H9 (cell line): Measurements from ENCODE around the gene ZNF544. TPM values are rescaled to one million over a fixed set of nuclear protein-coding genes. Genes with fewer than 3 reads are reported as not detected.

Source experiments
- DNase-seq: peaks from one replicate; pipeline ENCODE4 v3.0.0-alpha.2; 2017
- H2AFZ ChIP-seq: one replicate; pipeline ENCODE4 v1.6.1; 2013; ENCODE audit warnings: mild to moderate bottlenecking, low read length, control low read depth, moderate library complexity
- H2AK5ac ChIP-seq: 2 replicates; pipeline ENCODE4 v1.6.1; 2013; ENCODE audit warnings: low read length, control low read depth, mixed read lengths; ENCODE audit not compliant: insufficient read length
- H2BK120ac ChIP-seq: one replicate; pipeline ENCODE4 v1.6.1; 2013; ENCODE audit warnings: low read depth, mild to moderate bottlenecking, low read length, control low read depth, inconsistent platforms; ENCODE audit not compliant: poor library complexity, severe bottlenecking
- H2BK12ac ChIP-seq: 2 replicates; pipeline ENCODE4 v1.6.1; 2013; ENCODE audit warnings: low read length, control low read depth, mixed read lengths, low read depth; ENCODE audit not compliant: insufficient read length
- H2BK15ac ChIP-seq: 2 replicates; pipeline ENCODE4 v1.6.1; 2013; ENCODE audit warnings: low read depth, low read length, control low read depth
- H2BK20ac ChIP-seq: one replicate; pipeline ENCODE4 v1.6.1; 2013; ENCODE audit warnings: low read depth, mild to moderate bottlenecking, low read length, control low read depth, inconsistent platforms; ENCODE audit not compliant: poor library complexity, severe bottlenecking
- H2BK5ac ChIP-seq: 2 replicates; pipeline ENCODE4 v1.6.1; 2013; ENCODE audit warnings: low read length, control low read depth, mixed read lengths; ENCODE audit not compliant: insufficient read length
- H3K14ac ChIP-seq: 2 replicates; pipeline ENCODE4 v1.6.1; 2013; ENCODE audit warnings: low read length, control low read depth; ENCODE audit not compliant: insufficient read depth
- H3K18ac ChIP-seq: 2 replicates; pipeline ENCODE4 v1.6.1; 2013; ENCODE audit warnings: low read depth, mild to moderate bottlenecking, mixed read lengths, low read length, control low read depth; ENCODE audit not compliant: insufficient read length
- H3K23ac ChIP-seq: 2 replicates; pipeline ENCODE4 v1.6.1; 2013; ENCODE audit warnings: low read length, control low read depth, mixed read lengths, low read depth; ENCODE audit not compliant: insufficient read length
- H3K23me2 ChIP-seq: 2 replicates; pipeline ENCODE4 v1.6.1; 2013; ENCODE audit warnings: low read depth, mild to moderate bottlenecking, mixed read lengths, low read length, control low read depth; ENCODE audit not compliant: insufficient read length, poor library complexity, severe bottlenecking
- H3K27ac ChIP-seq: 2 replicates; pipeline ENCODE4 v1.5.1; 2013; ENCODE audit warnings: low read length, control low read depth, mixed read lengths, low read depth; ENCODE audit not compliant: insufficient read length
- H3K27me3 ChIP-seq: 2 replicates; pipeline ENCODE4 v1.6.1; 2013; ENCODE audit warnings: low read length, control low read depth, inconsistent platforms; ENCODE audit not compliant: insufficient read depth
- H3K4ac ChIP-seq: 2 replicates; pipeline ENCODE4 v1.6.1; 2013; ENCODE audit warnings: low read depth, mild to moderate bottlenecking, control low read depth, inconsistent platforms, low read length, moderate library complexity
- H3K4me1 ChIP-seq: 2 replicates; pipeline ENCODE4 v1.6.1; 2013; ENCODE audit warnings: low read length, control low read depth, inconsistent platforms; ENCODE audit not compliant: insufficient read depth
- H3K4me2 ChIP-seq: 2 replicates; pipeline ENCODE4 v1.6.1; 2013; ENCODE audit warnings: low read length, control low read depth, mixed read lengths; ENCODE audit not compliant: insufficient read length, insufficient read depth
- H3K56ac ChIP-seq: 2 replicates; pipeline ENCODE4 v1.6.1; 2013; ENCODE audit warnings: low read depth, mild to moderate bottlenecking, mixed read lengths, low read length, control low read depth; ENCODE audit not compliant: insufficient read length
- H3K79me1 ChIP-seq: 2 replicates; pipeline ENCODE4 v1.6.1; 2013; ENCODE audit warnings: low read depth, mild to moderate bottlenecking, moderate library complexity, low read length, control low read depth, inconsistent platforms; ENCODE audit not compliant: insufficient read depth, poor library complexity, severe bottlenecking
- H3K79me2 ChIP-seq: 2 replicates; pipeline ENCODE4 v1.6.1; 2013; ENCODE audit warnings: low read length, control low read depth, inconsistent platforms; ENCODE audit not compliant: insufficient read depth
- H3K9ac ChIP-seq: 2 replicates; pipeline ENCODE4 v1.6.1; 2013; ENCODE audit warnings: low read length, control low read depth, mixed read lengths; ENCODE audit not compliant: insufficient read length; ENCODE audit errors: extremely low read depth
- H3K9me3 ChIP-seq: one replicate; pipeline ENCODE4 v1.6.1; 2013; ENCODE audit warnings: low read depth, low read length, inconsistent platforms; ENCODE audit not compliant: control insufficient read depth
- H3T11ph ChIP-seq: one replicate; pipeline ENCODE4 v1.6.1; 2013; ENCODE audit warnings: mild to moderate bottlenecking, low read length, control low read depth, inconsistent platforms
- H4K20me1 ChIP-seq: one replicate; pipeline ENCODE4 v1.6.1; 2013; ENCODE audit not compliant: control insufficient read depth, insufficient read length, insufficient read depth
- H4K5ac ChIP-seq: 2 replicates; pipeline ENCODE4 v1.6.1; 2013; ENCODE audit warnings: low read depth, mild to moderate bottlenecking, mixed read lengths, low read length, control low read depth; ENCODE audit not compliant: insufficient read length
- H4K8ac ChIP-seq: replicated peaks from 2 replicates; pipeline ENCODE4 v1.6.1; 2013; ENCODE audit warnings: low read length, control low read depth, mixed read lengths, low read depth; ENCODE audit not compliant: insufficient read length
- H4K91ac ChIP-seq: 2 replicates; pipeline ENCODE4 v1.6.1; 2013; ENCODE audit warnings: low read depth, mild to moderate bottlenecking, moderate library complexity, mixed read lengths, low read length, control low read depth; ENCODE audit not compliant: insufficient read length
- H3K27ac Mint-ChIP-seq, 3 experiments: 2 replicates in 2 of 3; 3 replicates in 1 of 3; pipeline ENCODE4 v1.8.0; 2020 to 2021; ENCODE audit warnings: mixed read lengths in 3 of 3, mild to moderate bottlenecking in 1 of 3, moderate library complexity in 1 of 3
- H3K27me3 Mint-ChIP-seq: 2 replicates; pipeline ENCODE4 v1.8.0; 2021; ENCODE audit warnings: low read depth, mild to moderate bottlenecking, moderate library complexity, mixed read lengths
- H3K36me3 Mint-ChIP-seq, 3 experiments: 2 replicates in 2 of 3; 3 replicates in 1 of 3; pipeline ENCODE4 v1.8.0; 2020 to 2021; ENCODE audit warnings: low read depth in 3 of 3, mixed read lengths in 3 of 3; ENCODE audit not compliant: insufficient read depth in 1 of 3
- H3K4me1 Mint-ChIP-seq, 2 experiments: 2 replicates each; pipeline ENCODE4 v1.8.0; 2020; ENCODE audit warnings: mixed read lengths in 2 of 2
- H3K4me3 Mint-ChIP-seq, 2 experiments: 2 replicates in 1 of 2; 3 replicates in 1 of 2; pipeline ENCODE4 v1.8.0; 2020 to 2021; ENCODE audit warnings: mild to moderate bottlenecking in 2 of 2, mixed read lengths in 2 of 2, moderate library complexity in 1 of 2
- H3K9me3 Mint-ChIP-seq, 2 experiments: 2 replicates in 1 of 2; 3 replicates in 1 of 2; pipeline ENCODE4 v1.8.0; 2020; ENCODE audit warnings: mild to moderate bottlenecking in 2 of 2, mixed read lengths in 2 of 2, moderate library complexity in 1 of 2
- CTCF ChIP-seq: fragments of 200-600 bp; sonication (generic); conservative IDR thresholded peaks from 3 replicates; pipeline ENCODE4 v1.8.0; 2021; ENCODE audit warnings: antibody characterized with exemption, mild to moderate bottlenecking
- WGBS: extraction: QIAGEN DNeasy Blood & Tissue Kit; methylation state at CpG from one replicate; pipeline ENCODE4 v1.1.7; 2013; ENCODE audit warnings: missing lambda C conversion rate, low lambda C conversion rate, mixed read lengths; ENCODE audit not compliant: insufficient read length; ENCODE audit errors: extremely low coverage; 5-methylcytosine and 5-hydroxymethylcytosine counted together
- total RNA-seq: library from RNA; stranded (reverse); gene quantifications from 2 replicates; pipeline ENCODE4 v1.2.1, GENCODE V29; 2021

The ZNF544 gene
- total RNA-seq, 1 experiment from 2014 or later: 97.2 TPM

GRCh38 chr19:58261600-58261967 lies 32.9 kb downstream of the ZNF544 start:
- H3K79me2 ChIP-seq: no peaks in the 10 kb centered on the region
- H3T11ph ChIP-seq: no peak overlapping the region
- H3K27me3 Mint-ChIP-seq: peaks cover 42% of the 10 kb centered on the region
- no peak overlapping the region for H3K23ac ChIP-seq
- H3K23me2 ChIP-seq: no peaks in the 10 kb centered on the region
- no peak overlapping the region for H2BK15ac ChIP-seq
- H2BK5ac ChIP-seq: no peak overlapping the region
- H3K36me3 Mint-ChIP-seq: peaks cover 95 to 99% (median 97%) of the 10 kb centered on the region in 3 experiments
- H3K79me1 ChIP-seq: no peaks in the 10 kb centered on the region
- DNase-seq: no peak
- WGBS: no CpG with 5 or more reads among the region's 3 CpGs
- no peak overlapping the region for H2BK12ac ChIP-seq
- no peaks in the 10 kb centered on the region for H4K20me1 ChIP-seq
- no peak for TF ChIP-seq CTCF
- H2BK120ac ChIP-seq: no peak overlapping the region
- no peak overlapping the region for H3K4me3 Mint-ChIP-seq
- H3K4ac ChIP-seq: no peak overlapping the region
- no peaks in the 10 kb centered on the region for H3K27me3 ChIP-seq
- no peak overlapping the region for H4K8ac ChIP-seq
- no peak overlapping the region for H2AFZ ChIP-seq
- no peaks in the 10 kb centered on the region for H3K4me1 Mint-ChIP-seq
- no peak overlapping the region for H3K18ac ChIP-seq
- no peak overlapping the region for H2AK5ac ChIP-seq
- no peak overlapping the region for H3K27ac Mint-ChIP-seq
- no peak overlapping the region for H3K4me2 ChIP-seq
- H3K9ac ChIP-seq: no peak overlapping the region
- no peak overlapping the region for H4K91ac ChIP-seq
- no peak overlapping the region for H3K56ac ChIP-seq
- H3K14ac ChIP-seq: no peak overlapping the region
- no peak overlapping the region for H4K5ac ChIP-seq
- H3K4me1 ChIP-seq: no peaks in the 10 kb centered on the region
- peaks cover 97% of the 10 kb centered on the region for H3K9me3 ChIP-seq
- H2BK20ac ChIP-seq: no peak overlapping the region
- peaks cover 99 to 100% of the 10 kb centered on the region in 2 experiments for H3K9me3 Mint-ChIP-seq
- no peak overlapping the region for H3K27ac ChIP-seq
